LNCAP (cell line): ENCODE measurements around the gene JPT1.

Experiments
- CTCF ChIP-seq: fragments of 450-650 bp; IDR thresholded peaks from 2 replicates; pipeline ENCODE4 v1.5.1; 2017; ENCODE audit warnings: mild to moderate bottlenecking

Gene JPT1

GRCh38 chr17:75109407-75110233, 44.7 kb downstream of the JPT1 start, which contains the start of gene ARMC7:
Gene ARMC7, plus strand, starts transcription at chr17:75109969. Its CDS starts 320 bp downstream, at chr17:75110289.
- TF ChIP-seq CTCF: no peak

- no peak for TF ChIP-seq CTCF
Observed at GRCh38 chr17:75109046-75109406, 45.3 kb downstream of the JPT1 start.

GRCh38 chr17:75108193-75108592, 46.1 kb downstream of the JPT1 start:
- no peak for TF ChIP-seq CTCF

GRCh38 chr17:75105126-75106080, 48.9 kb downstream of the JPT1 start:
- peak; percentile 77 for TF ChIP-seq CTCF

GRCh38 chr17:75103601-75104554, 50.4 kb downstream of the JPT1 start:
- TF ChIP-seq CTCF: no peak

GRCh38 chr17:75102385-75102821, 51.9 kb downstream of the JPT1 start:
- TF ChIP-seq CTCF: no peak
